Panc1 (cell line): ENCODE data around the gene MED31.

Experiments
- CTCF ChIP-seq: fragments of 450-650 bp; IDR thresholded peaks from 2 replicates; pipeline ENCODE4 v1.5.1; 2017; ENCODE audit warnings: mild to moderate bottlenecking
- POLR2AphosphoS5 ChIP-seq: IDR thresholded peaks from 2 replicates; pipeline ENCODE4 v1.6.1; 2012; ENCODE audit warnings: mild to moderate bottlenecking, low read depth, low read length, moderate library complexity
- TCF7L2 ChIP-seq: IDR thresholded peaks from 2 replicates; pipeline ENCODE4 v1.6.1; 2011; ENCODE audit warnings: mild to moderate bottlenecking, low read depth, low read length, inconsistent platforms
- TF ChIP-seq, protein P1 (sequence below), 2 experiments: IDR thresholded peaks; 2 replicates each; pipeline ENCODE4 v1.6.1; 2011 to 2012; ENCODE audit warnings: low read depth in 2 of 2, control low read depth in 1 of 2, low read length in 1 of 2, mild to moderate bottlenecking in 1 of 2, moderate library complexity in 1 of 2; ENCODE audit not compliant: insufficient read depth in 1 of 2

DNA sequence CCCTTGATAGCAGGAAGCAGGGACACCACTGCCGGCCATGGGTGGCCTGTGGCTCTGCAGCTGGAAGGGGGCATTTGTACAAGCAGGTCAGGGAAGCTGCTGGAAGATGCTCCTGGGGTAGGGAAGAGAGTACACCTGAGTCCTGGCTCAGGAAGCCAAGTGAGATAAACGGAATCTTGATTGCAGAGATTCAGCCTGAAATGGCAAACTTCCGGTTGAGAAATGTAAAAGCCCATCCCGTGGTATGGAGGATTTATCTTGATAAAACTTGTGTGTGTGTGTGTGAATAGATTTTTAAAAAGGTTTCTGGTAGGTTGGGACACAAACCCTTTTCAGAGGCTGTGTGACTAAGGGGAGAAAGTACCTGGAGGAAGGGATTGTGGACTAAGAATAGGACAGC lies 29.8 kb upstream of the MED31 start:
- TF ChIP-seq, protein P1, sequence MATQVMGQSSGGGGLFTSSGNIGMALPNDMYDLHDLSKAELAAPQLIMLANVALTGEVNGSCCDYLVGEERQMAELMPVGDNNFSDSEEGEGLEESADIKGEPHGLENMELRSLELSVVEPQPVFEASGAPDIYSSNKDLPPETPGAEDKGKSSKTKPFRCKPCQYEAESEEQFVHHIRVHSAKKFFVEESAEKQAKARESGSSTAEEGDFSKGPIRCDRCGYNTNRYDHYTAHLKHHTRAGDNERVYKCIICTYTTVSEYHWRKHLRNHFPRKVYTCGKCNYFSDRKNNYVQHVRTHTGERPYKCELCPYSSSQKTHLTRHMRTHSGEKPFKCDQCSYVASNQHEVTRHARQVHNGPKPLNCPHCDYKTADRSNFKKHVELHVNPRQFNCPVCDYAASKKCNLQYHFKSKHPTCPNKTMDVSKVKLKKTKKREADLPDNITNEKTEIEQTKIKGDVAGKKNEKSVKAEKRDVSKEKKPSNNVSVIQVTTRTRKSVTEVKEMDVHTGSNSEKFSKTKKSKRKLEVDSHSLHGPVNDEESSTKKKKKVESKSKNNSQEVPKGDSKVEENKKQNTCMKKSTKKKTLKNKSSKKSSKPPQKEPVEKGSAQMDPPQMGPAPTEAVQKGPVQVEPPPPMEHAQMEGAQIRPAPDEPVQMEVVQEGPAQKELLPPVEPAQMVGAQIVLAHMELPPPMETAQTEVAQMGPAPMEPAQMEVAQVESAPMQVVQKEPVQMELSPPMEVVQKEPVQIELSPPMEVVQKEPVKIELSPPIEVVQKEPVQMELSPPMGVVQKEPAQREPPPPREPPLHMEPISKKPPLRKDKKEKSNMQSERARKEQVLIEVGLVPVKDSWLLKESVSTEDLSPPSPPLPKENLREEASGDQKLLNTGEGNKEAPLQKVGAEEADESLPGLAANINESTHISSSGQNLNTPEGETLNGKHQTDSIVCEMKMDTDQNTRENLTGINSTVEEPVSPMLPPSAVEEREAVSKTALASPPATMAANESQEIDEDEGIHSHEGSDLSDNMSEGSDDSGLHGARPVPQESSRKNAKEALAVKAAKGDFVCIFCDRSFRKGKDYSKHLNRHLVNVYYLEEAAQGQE (IDR thresholded peaks at IDR 0.05; ENCODE audit: insufficient read depth in 1 of 2, low read depth in 2 of 2, low read length in 1 of 2) = no peak
- no peak for TF ChIP-seq CTCF
- TF ChIP-seq POLR2AphosphoS5 = no peak
- TF ChIP-seq TCF7L2 = no peak
